HepG2 (cell line): ENCODE data around the gene TMEM269.

Source experiments
- ETS1 ChIP-seq: sonication (generic); formaldehyde crosslinking; IDR thresholded peaks from 2 replicates; pipeline ENCODE4 v1.4.0; 2020; ENCODE audit warnings: missing genetic modification reagents
- MAFK ChIP-seq, 2 experiments: IDR thresholded peaks in 1 of 2; conservative IDR thresholded peaks in 1 of 2; 2 replicates each; pipeline ENCODE4 v1.6.1; 2011; ENCODE audit warnings: improper control_type of control experiment in 2 of 2, low read length in 2 of 2
- PATZ1 ChIP-seq: sonication (generic); formaldehyde crosslinking; IDR thresholded peaks from 2 replicates; pipeline ENCODE4 v1.4.0; 2020; ENCODE audit warnings: missing genetic modification reagents

GRCh38 chr1:42768172-42768571, 16.6 kb upstream of the TMEM269 start:
- TF ChIP-seq PATZ1 (CRISPR knock-in tag) (no peak), MAFK (conservative IDR thresholded peaks at IDR 0.05 in 1 of 2, IDR thresholded peaks at IDR 0.05 in 1 of 2; ENCODE audit: low read length in 2 of 2) (no peak), ETS1 (no peak)
